ENCODE data around the gene KCNMA1.

The KCNMA1 gene

DNA sequence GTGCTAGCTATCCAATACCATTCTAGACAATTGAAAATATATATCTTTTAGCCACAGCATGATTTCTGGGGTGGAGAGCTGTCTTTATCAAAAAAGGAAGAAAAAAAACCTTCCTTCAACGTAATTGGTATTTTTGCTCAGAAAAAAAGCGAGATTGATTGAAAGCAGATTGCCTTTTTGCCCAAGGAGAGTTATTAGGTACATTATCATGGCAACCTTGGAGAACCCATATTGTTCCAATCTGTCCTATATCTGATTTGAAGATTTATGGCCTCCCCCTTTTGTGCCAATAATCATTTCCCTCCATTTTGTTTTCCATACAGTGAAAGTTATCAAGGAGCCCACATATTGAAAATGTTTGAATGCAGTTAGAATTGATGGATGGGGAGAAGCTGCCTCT lies 544.5 kb downstream of the KCNMA1 start:
- no peak overlapping the region for H3K4me3 ChIP-seq (ENCODE audit: low read depth, low read length)
- TF ChIP-seq, protein P1, sequence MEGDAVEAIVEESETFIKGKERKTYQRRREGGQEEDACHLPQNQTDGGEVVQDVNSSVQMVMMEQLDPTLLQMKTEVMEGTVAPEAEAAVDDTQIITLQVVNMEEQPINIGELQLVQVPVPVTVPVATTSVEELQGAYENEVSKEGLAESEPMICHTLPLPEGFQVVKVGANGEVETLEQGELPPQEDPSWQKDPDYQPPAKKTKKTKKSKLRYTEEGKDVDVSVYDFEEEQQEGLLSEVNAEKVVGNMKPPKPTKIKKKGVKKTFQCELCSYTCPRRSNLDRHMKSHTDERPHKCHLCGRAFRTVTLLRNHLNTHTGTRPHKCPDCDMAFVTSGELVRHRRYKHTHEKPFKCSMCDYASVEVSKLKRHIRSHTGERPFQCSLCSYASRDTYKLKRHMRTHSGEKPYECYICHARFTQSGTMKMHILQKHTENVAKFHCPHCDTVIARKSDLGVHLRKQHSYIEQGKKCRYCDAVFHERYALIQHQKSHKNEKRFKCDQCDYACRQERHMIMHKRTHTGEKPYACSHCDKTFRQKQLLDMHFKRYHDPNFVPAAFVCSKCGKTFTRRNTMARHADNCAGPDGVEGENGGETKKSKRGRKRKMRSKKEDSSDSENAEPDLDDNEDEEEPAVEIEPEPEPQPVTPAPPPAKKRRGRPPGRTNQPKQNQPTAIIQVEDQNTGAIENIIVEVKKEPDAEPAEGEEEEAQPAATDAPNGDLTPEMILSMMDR (IDR thresholded peaks at IDR 0.05; ENCODE audit: insufficient read depth, low read depth, low read length, missing control alignments) = no peak
- DNase-seq (ENCODE audit: low read depth) = no peak

DNA sequence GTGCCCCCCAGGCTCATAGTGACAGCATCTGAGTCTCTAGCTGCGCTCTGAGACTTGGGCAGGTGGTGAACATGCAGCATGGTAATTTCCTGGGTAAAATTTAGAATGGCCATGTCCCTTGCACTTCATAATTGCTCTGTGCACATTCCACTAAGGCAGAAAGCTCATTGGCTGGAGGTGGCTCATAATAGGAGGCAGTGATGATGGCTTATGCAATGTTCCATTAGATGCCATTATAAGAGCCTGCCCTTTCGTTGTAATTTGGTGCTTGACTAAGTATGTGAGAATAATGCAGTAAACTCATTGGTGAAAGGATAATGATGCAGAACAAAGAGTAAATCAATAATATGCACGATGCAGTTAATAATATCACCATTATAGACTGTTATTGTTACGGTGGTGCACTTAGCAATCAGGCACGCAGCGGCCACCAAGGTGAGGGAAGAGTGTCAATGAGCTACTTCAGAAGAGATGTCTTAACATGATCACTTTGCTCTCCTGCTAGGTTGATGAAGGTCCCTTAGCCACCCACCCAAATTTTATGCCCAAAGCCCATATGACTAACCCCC lies 545.9 kb downstream of the KCNMA1 start:
- no peak for DNase-seq (ENCODE audit: low read depth)
- TF ChIP-seq, protein P1 (IDR thresholded peaks at IDR 0.05; ENCODE audit: insufficient read depth, low read depth, low read length, missing control alignments) = no peak
- H3K4me3 ChIP-seq (ENCODE audit: low read depth, low read length) = no peak overlapping the region

DNA sequence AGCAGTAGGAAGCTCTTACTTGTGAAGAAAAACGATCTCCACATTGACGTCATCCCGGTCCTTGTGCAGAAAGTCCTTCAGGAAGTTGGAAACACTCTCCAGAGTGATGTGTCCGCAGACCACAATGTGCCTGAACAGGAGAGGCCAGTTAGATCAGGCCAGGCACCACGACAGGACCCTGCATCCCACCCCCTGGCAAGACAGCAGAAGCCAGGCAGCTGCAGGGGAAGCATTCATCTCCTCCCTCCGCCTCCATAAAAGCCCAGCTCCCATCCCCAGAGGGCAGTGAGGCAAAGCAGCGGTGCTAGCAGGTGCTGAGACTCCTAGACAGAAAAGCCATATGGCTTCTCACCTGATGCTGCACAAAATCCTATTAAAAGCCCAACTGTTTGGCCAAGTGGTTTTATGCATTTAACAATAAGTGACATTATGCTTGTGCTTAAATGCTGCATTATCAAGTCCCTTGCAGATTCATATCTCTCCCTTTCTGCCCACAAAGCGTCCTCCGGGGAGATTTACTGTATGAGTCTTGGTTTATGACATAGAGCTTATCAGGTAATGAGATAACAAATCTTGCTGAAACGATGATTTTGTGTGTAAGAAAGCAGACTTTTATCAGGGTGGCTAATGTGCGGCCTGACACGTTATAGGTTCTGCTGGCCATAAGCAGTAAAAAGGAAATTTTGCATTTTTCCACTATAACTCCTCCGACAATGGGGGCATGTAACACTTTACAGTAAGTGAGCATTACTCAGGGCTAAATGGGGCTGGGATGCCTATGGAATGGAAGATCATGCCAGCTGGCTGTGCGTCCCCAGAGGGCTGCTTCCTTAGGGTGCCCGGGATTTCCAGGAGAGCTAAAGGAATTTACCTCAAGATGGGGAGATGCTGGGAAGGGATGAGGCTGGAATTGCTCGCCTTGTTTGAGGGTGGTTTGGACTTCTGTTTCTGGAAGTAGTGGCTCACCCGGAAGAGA lies 546.9 kb downstream of the KCNMA1 start:
- H3K4me3 ChIP-seq (ENCODE audit: low read depth, low read length) = no peak overlapping the region
- TF ChIP-seq, protein P1 (IDR thresholded peaks at IDR 0.05; ENCODE audit: insufficient read depth, low read depth, low read length, missing control alignments) = no peak
- DNase-seq (ENCODE audit: low read depth) = no peak

DNA sequence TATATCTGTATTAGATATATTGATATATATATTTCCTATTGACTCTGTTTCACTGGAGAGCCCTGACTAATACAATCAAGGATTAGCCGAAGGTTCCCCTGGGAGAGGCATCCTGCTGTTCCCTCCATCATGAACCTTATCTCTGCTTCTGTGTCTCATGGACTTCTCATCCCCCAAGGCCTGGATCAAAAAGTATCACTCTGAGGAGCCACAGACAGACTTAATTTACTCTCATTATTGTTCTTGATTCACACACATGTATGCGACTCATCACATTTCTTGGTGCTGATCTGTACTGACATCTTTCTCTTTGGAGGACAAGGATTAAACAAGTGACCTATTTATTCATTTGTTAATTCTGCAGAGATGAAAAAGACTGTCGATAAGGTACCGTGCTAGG lies 550.2 kb downstream of the KCNMA1 start:
- TF ChIP-seq, protein P1 (IDR thresholded peaks at IDR 0.05; ENCODE audit: insufficient read depth, low read depth, low read length, missing control alignments) = no peak
- no peak for DNase-seq (ENCODE audit: low read depth)
- H3K4me3 ChIP-seq (ENCODE audit: low read depth, low read length) = no peak overlapping the region

DNA sequence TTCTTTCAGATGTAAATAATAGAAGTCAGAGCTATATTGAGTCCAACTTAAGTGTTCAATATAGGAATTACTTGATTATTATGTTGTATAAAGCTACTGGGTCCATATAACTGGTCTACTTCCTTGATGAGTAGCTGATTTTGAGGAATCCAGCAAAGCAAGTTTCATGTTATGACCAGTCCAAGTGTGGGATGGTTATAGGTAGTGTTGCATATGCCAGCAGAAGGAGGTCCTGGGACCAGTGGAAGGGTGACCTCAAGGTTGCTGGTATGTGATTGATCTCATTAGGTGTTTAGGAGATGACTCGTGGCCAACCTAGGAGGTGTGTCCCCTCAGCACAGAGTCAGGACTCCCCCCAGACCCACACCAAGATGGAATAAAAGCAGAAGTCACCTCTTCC lies 551.5 kb downstream of the KCNMA1 start:
- TF ChIP-seq, protein P1 (IDR thresholded peaks at IDR 0.05; ENCODE audit: insufficient read depth, low read depth, low read length, missing control alignments) = no peak
- H3K4me3 ChIP-seq (ENCODE audit: low read depth, low read length) = no peak overlapping the region
- no peak for DNase-seq (ENCODE audit: low read depth)

DNA sequence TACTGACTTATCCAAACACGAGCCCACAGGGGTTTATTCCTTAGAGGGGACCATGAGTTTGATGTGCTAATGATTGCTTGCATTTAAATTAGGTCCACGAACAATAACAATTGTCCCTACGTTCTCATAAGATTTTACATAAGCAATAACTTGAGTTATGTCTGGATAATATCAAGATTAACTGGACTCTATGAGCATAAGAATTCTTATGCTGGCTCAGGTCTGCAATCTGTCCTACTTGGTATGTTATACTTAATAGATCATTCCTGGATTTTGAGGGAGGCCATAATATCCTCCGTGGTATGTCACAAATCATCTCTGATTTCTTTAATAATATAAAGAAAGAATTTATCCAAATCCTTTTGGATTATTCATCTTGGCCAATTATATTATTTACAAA lies 552.3 kb downstream of the KCNMA1 start:
- DNase-seq (ENCODE audit: low read depth) = no peak
- TF ChIP-seq, protein P1 (IDR thresholded peaks at IDR 0.05; ENCODE audit: insufficient read depth, low read depth, low read length, missing control alignments) = no peak
- no peak overlapping the region for H3K4me3 ChIP-seq (ENCODE audit: low read depth, low read length)

Measured in GM12865 (cell line).